Tibial nerve (tissue), 4 donors: ENCODE data around the gene DHRS11. TPM values are rescaled to one million over a fixed set of nuclear protein-coding genes. Genes with fewer than 3 reads are reported as not detected.

ENCODE experiments used
- total RNA-seq, 4 donors: library from RNA; depleted of rRNA; stranded (reverse); fragments of >200 nt; gene quantifications; one replicate each; pipeline ENCODE4 v1.1.0, GENCODE V29; 2016

Gene DHRS11
- total RNA-seq, 4 donors from 2014 or later: 0.78 to 14.7 (median 6.9) TPM

Other genes with a start within 250 kb of the DHRS11 start
- 1 to 10 TPM in 1 of 4 donors, not detected in 3; 5.9 TPM for gene TBC1D3H, start 203.4 kb upstream of the DHRS11 start, total RNA-seq
- gene ZNHIT3, start 105.2 kb upstream of the DHRS11 start, total RNA-seq: 10 to 100 TPM; 21.0 to 31.5 (median 26.8) TPM
- gene MYO19, start 57.0 kb upstream of the DHRS11 start, total RNA-seq: 100 to 1,000 TPM in 1 of 4 donors, 10 to 100 TPM in 3; 33.3 to 120 (median 69.8) TPM
- 1 to 10 TPM; 2.7 to 5.7 (median 3.4) TPM for gene PIGW, start 56.9 kb upstream of the DHRS11 start, total RNA-seq
- gene GGNBP2, start 47.0 kb upstream of the DHRS11 start, total RNA-seq: 100 to 1,000 TPM in 1 of 4 donors, 10 to 100 TPM in 3; 53.6 to 107 (median 79.4) TPM
- 10 to 100 TPM in 3 of 4 donors, 1 to 10 TPM in 1; 9.8 to 14.2 (median 11.5) TPM for gene MRM1, start 9.7 kb downstream of the DHRS11 start, total RNA-seq